GM12801 (cell line): ENCODE measurements around the gene ANG.

Experiments
- TF ChIP-seq, protein P1 (sequence below): IDR thresholded peaks from one replicate; pipeline ENCODE4 v1.5.1; 2011; ENCODE audit warnings: control low read depth; ENCODE audit not compliant: insufficient read length; ENCODE audit errors: extremely low read depth

ANG gene

DNA sequence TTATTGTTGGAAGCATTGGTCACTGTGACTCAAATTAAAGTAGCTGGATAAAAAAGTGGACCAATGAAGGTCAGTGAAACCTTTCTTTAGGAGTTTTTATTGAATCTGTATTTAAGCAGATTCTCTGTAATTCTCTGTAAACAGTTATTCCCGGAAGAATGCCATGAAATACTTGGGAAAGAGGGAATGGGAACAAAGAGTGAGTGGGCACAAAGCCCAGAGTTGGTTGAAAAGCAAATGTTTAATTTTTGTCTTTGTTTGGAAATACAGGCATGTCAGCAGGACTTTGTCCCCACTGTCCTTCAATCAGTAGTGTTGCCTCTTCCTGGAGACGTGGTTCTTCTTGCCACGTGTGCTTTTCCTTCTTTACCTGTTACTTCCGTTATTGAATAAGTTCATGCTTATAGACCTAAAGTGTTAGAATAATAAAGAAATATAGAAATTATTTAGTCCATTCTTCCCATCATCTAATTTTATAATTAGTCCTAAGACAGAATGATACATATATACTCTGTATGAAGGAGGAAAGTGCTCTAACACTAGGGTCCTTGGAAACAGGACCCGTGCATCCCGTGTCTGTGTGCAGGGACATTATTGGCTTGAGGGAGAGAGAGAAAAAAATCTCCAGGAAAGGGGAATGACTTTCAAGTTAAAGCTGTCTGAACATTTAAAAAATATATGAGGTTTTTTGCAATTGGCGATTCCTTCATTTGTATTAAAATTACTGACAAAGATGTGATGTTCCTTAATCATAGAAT lies 2.0 kb upstream of the ANG start:
- TF ChIP-seq, protein P1, sequence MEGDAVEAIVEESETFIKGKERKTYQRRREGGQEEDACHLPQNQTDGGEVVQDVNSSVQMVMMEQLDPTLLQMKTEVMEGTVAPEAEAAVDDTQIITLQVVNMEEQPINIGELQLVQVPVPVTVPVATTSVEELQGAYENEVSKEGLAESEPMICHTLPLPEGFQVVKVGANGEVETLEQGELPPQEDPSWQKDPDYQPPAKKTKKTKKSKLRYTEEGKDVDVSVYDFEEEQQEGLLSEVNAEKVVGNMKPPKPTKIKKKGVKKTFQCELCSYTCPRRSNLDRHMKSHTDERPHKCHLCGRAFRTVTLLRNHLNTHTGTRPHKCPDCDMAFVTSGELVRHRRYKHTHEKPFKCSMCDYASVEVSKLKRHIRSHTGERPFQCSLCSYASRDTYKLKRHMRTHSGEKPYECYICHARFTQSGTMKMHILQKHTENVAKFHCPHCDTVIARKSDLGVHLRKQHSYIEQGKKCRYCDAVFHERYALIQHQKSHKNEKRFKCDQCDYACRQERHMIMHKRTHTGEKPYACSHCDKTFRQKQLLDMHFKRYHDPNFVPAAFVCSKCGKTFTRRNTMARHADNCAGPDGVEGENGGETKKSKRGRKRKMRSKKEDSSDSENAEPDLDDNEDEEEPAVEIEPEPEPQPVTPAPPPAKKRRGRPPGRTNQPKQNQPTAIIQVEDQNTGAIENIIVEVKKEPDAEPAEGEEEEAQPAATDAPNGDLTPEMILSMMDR: no peak

DNA sequence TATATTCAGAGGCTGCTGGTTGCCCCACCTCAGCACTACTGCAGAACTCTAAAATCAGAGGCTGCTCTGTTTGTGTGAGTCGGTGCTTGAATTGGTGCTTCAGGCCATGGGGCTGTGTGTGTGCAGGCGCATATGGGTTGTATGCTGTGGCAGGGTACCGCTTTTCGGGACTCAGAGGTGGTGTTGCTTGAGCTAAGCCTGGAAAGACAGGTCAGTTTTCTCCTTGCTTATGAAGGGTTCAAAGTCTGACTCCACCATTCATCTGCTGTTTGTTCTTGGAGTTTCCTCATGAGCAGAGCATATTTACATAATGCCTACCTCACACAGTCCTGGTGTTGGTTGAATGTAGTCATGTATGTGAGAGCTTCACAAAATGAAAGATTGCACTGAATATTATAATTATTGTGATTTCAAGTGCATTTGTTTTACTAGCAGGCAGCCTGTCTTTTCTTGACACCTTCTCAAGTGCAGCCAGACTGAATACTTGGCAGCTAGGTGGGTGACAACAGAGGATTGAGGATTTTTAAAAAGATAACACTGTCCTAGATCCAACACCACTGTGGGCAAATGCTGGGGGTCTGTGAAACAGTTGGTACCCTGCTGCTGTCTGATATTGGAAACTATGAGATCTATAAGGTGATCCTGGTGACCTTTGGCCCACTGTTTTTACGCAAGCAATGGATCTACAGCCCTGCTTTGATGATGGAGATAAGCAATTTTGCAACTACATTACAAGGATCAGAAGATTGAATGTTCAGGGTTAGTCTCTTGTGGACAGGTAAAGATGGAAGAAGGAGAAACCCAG lies 1.0 kb upstream of the ANG start:
- TF ChIP-seq, protein P1: no peak

DNA sequence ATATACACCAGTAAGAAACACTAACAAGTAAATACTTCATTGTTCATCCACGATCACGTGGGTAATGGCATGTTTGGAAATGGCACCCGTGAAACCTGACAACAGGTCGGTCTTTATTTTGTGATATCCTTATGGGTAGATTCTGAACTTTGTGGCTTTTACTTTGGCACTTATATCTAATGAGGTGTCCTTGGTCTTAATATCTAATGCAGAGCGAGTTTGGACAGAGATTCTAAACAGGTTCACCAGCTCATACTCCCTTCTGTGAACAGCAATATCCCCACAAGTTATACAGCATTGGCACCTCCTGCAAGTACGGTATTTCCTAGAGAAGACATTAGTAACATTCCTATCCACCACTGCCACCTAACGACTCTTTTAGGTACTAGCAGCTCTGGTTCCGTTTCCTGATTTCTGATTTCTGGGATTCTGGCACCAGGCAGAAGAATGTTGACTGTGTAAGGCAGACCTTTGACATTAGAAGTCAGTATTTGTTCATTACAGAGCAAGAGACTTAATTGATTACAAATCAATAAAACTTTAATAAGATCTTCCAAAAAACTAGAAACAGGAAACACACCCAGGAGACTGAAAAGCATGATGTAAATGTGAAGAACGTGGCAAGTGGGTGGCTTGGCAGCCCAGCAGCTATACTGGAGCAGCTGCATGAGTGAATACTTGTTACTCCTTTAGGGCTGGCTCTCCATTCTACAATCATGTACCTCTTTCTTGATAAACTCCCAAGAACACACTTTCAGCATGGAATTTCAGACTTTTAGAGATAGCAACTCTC lies 2.5 kb downstream of the ANG start:
- TF ChIP-seq, protein P1: no peak

DNA sequence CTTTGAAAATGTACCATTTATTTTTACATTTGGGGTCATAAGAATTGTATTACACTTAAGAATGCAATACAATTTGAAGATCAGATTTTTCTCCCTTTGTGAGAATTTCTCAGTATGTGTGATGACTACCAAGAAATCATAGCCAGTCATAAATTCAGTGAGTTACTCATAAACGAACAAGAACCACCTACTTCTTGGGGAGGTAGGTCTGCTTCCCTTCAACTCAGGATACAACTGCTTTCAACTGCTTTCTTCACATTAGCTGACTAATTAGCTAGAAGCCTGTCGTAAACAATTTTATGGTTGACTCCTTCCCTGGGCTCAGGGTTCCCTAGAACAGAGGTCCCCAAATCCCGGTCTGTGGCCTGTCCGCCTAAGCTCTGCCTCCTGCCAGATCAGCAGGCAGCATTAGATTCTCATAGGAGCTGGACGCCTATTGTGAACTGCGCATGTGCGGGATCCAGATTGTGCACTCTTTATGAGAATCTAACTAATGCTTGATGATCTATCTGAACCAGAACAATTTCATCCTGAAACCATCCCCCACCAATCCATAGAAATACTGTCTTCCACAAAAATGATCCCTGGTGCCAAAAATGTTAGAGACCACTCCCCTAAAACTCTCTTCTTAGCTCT lies 3.7 kb downstream of the ANG start:
- TF ChIP-seq, protein P1: no peak

DNA sequence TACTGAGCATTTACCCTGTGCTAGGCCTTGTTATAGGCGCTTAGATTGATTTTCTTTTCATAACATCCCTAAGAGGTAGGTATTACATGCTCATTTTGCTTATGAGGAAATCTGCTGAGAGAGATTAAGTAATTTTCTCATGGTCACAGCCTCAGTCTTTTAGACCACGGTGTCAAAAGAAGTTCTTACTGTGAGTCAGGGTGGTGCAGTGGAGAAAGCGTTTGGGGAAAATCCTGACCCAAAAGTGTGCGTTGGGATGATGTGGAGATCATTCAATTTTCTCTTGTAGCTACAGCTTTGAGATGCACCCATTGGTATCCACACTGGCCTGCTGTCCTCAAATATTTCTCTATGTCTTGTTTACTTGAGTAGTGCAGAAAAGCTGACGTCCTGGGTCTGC lies 8.2 kb downstream of the ANG start:
- TF ChIP-seq, protein P1: no peak

DNA sequence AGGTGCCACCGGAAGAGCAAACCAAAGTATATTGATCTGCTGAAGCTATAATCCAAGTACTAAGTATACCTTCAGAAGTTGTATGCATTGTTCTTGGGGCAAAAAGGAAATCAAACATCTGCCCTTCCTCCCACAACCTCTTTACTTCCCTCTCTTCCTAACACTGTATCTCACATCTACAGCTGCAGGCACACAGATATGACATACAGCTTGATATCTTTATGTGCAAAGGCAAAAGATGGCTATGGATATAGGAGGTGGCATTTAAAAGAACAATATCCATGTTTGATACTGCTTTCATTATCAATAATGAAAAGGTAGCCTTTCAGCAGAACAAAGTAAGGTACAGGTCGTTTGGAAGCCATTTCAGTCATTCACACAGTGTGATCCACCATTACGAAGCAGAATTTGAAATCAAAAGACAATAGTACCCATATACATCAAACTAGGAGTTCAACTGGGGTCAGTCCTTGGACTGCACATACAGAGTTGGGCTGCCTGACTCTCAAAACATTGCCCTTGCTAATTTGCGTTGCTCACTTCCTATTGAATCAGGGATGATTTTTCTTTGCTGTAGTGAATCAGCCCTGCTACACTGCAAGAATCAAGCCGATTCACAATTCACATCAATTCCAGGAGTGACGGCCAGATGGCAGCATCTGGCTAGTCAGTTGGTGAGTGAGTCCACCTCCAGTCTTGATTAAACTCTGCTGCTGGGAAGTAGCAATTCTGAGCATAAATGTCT lies 8.9 kb downstream of the ANG start:
- TF ChIP-seq, protein P1: no peak
